Testis (tissue), 3 donors: ENCODE results near the gene KAT6B. TPM values are rescaled to one million over a fixed set of nuclear protein-coding genes. Genes with fewer than 3 reads are reported as not detected.
A peak's percentile ranks its signal among the peaks of the same experiment; 100 is the strongest.

Experiments used
- DNase-seq: peaks from one replicate; pipeline ENCODE4 v3.0.0-alpha.2; 2019
- H3K27ac ChIP-seq, 2 donors: fragments of 200-600 bp; sonication (generic); one replicate each; pipeline ENCODE4 v1.5.1; 2019
- H3K27me3 ChIP-seq: fragments of 200-600 bp; sonication (generic); one replicate; pipeline ENCODE4 v1.5.1; 2019
- H3K36me3 ChIP-seq: fragments of 200-600 bp; sonication (generic); one replicate; pipeline ENCODE4 v1.5.1; 2017; ENCODE audit warnings: low read depth; ENCODE audit errors: missing control alignments
- H3K4me1 ChIP-seq: fragments of 200-600 bp; sonication (generic); one replicate; pipeline ENCODE4 v1.5.1; 2019
- H3K4me3 ChIP-seq, 2 donors: fragments of 200-600 bp; sonication (generic); one replicate each; pipeline ENCODE4 v1.5.1; 2017 to 2019
- H3K9me3 ChIP-seq: fragments of 200-600 bp; sonication (generic); one replicate; pipeline ENCODE4 v1.5.1; 2017
- CTCF ChIP-seq, 3 experiments: fragments of 450-650 bp in 2 of 3; fragments of 200-600 bp in 1 of 3; sonication (generic) in 1 of 3; IDR thresholded peaks; one replicate each; pipeline ENCODE4 v1.5.1; 2016 to 2019; ENCODE audit warnings: antibody characterized with exemption in 3 of 3, mild to moderate bottlenecking in 2 of 3, moderate library complexity in 1 of 3
- POLR2A ChIP-seq: fragments of 450-650 bp; IDR thresholded peaks from one replicate; pipeline ENCODE4 v1.6.1; 2017; ENCODE audit warnings: antibody characterized with exemption, mild to moderate bottlenecking, moderate library complexity
- WGBS, 2 donors: methylation state at CpG; one replicate each; pipeline ENCODE4 v1.1.5; 2018; 5-methylcytosine and 5-hydroxymethylcytosine counted together
- intact Hi-C: fragments of 100-400 bp; cut with DNase I; formaldehyde crosslinking; loops from one replicate; pipeline ENCODE4 v1.15.1; 2023; ENCODE audit warnings: low total_unique reads
- polyA plus RNA-seq: library from polyadenylated mRNA; stranded (reverse); fragments of 350-450 nt; fragmentation: Illumina TruSeq; extraction: RNeasy Lipid Tissue Mini Kit (QIAGEN cat#74804); gene quantifications from one replicate; pipeline ENCODE4 v1.2.3, GENCODE V29; 2014; ENCODE audit warnings: low read depth, low replicate concordance; ENCODE audit not compliant: insufficient read depth
- total RNA-seq, 2 donors: library from RNA; depleted of rRNA; stranded (reverse); fragments of >200 nt; gene quantifications; one replicate each; pipeline ENCODE4 v1.2.3, GENCODE V29; 2016

Gene KAT6B
- total and polyA plus RNA-seq, 3 donors from 2014 or later: 23.9 to 109 (median 106) TPM

GRCh38 chr10:74841265-74841973, 15.0 kb downstream of the KAT6B start:
- no peak overlapping the region for H3K4me3 ChIP-seq
- H3K4me1 ChIP-seq: peaks cover 31% of the 10 kb centered on the region
- WGBS, 2 donors: 47 to 78% methylated on average over 6 of the region's 6 CpGs
- no peaks in the 10 kb centered on the region for H3K27me3 ChIP-seq
- intact Hi-C loops: no loop called here
- H3K27ac ChIP-seq: peak overlapping the region; percentile 42 to 48
- no peak for TF ChIP-seq CTCF (IDR thresholded peaks at IDR 0.05)
- TF ChIP-seq POLR2A: no peak
- no peaks in the 10 kb centered on the region for H3K9me3 ChIP-seq
- DNase-seq: peak; percentile 89
- no peaks in the 10 kb centered on the region for H3K36me3 ChIP-seq

DNA sequence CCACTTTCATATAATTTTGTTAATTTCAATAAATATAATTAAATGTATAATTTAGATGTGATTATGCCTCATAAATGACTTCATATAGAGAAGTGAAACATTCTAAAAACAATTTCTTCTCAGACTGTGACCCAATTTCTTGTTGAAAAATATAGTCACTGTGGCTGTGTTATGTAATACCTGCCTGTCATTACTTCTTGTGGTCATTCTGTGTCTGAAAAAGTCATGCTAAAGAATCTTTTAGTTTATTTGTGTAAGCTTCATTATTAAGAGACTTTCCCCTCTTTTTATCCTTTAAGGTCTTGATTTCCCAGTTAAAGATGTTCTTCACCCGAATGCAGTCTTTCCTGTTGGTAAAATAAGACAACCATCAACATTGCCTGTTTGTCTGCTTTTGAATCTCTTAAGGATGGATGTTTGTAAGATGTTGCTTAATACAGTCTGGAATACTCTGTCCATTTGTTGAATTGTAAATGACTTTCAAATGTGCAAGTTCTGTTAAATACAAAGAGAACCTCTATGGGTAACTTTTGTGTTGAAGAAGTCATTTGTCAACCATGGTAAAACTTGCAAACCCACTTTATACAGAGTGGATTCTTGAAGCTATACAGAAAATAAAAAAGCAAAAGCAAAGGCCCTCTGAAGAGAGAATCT, 16.0 kb downstream of the KAT6B start:
- no peak for DNase-seq

GRCh38 chr10:74846958-74847357, 20.6 kb downstream of the KAT6B start:
- Histone ChIP-seq H3K4me1 (peaks cover 30% of the 10 kb centered on the region), H3K27ac (no peak overlapping the region), H3K9me3 (no peaks in the 10 kb centered on the region), H3K4me3 (no peak overlapping the region), H3K27me3 (no peaks in the 10 kb centered on the region), H3K36me3 (no peaks in the 10 kb centered on the region)
- DNase-seq: no peak
- intact Hi-C loops: no loop called here
- WGBS, 2 donors: 44 to 56% methylated on average over 2 of the region's 2 CpGs
- TF ChIP-seq POLR2A (no peak), CTCF (IDR thresholded peaks at IDR 0.05) (no peak)

More for the DNA sequence above, 16.0 kb downstream of the KAT6B start:
- H3K27ac ChIP-seq: peak overlapping the region; percentile 42 to 48
- peaks cover 24% of the 10 kb centered on the region for H3K4me1 ChIP-seq
- H3K9me3 ChIP-seq: no peaks in the 10 kb centered on the region
- 79% methylated on average over 1 of the region's 1 CpG for WGBS, 2 donors
- TF ChIP-seq POLR2A: no peak
- TF ChIP-seq CTCF (IDR thresholded peaks at IDR 0.05): no peak
- intact Hi-C loops: no loop called here
- H3K27me3 ChIP-seq: no peaks in the 10 kb centered on the region
- no peaks in the 10 kb centered on the region for H3K36me3 ChIP-seq
- H3K4me3 ChIP-seq: no peak overlapping the region

DNA sequence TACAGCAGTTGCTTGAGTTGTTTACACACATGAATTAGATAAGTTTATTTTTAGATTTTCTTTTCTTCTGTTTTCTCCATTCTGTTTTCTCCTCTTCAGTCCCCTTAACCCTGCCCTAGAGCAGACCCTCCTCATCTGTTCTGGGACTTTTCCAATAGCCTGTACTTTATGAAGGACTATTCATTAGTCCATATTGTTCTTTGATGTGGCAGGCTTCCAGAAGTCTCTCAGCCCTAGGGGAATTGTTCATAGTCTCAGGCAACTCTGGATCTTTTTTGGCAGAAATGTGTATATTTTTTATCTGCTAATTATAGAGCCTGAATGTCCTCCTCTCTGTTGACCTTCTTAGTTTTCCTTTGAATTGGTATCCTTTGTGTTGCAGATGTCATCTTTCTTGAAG, 25.4 kb downstream of the KAT6B start:
- Histone ChIP-seq H3K9me3 (no peaks in the 10 kb centered on the region), H3K4me3 (no peak overlapping the region), H3K4me1 (peaks cover 54% of the 10 kb centered on the region), H3K27ac (peak overlapping the region; percentile 75 to 82), H3K36me3 (no peaks in the 10 kb centered on the region), H3K27me3 (no peaks in the 10 kb centered on the region)
- intact Hi-C loops: no loop called here
- no peak for TF ChIP-seq POLR2A
- no peak for TF ChIP-seq CTCF (IDR thresholded peaks at IDR 0.05)
- no peak for DNase-seq
